Stimulated activated CD4-positive, alpha-beta T cell treated with anti-CD3 and anti-CD28 coated beads, Interleukin-2, amount 100 ng/mL, for 4 hours (primary cell): Measurements from ENCODE around the gene ANKRD35.
"Not testable (repeated sequence)": the region's sequence is repeated elsewhere in the genome, so short reads cannot be mapped to it uniquely, and the experiment has no call there.

Experiments used
- DNase-seq: peaks from one replicate; pipeline ENCODE4 v3.0.0-alpha.2; 2020; ENCODE audit warnings: low read depth

Gene ANKRD35

DNA sequence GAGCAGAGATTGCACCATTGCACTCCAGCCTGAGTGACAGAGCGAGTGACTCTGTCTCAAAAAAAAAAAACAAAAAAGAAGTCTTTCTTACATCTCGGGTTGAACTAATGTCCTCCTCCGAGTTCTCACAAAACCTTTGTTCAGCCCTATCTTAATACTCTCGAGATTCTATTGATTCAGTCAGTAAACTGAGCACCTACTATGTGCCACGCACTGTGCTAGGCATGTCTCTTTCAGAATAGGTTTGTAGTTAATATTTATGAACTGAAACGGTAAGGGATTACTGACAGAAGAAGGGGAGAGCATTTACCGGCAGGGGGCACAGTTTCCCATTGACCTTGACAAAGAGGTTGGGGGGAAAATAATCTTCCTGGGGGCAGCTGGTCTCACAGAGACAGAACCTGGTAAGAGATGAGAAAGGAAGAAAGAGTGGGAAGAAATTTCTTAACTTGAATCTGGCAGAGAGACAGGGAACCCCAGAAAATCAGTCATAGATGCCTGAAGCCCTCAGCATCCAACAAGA, 30.2 kb downstream of the ANKRD35 start:
- no peak for DNase-seq

DNA sequence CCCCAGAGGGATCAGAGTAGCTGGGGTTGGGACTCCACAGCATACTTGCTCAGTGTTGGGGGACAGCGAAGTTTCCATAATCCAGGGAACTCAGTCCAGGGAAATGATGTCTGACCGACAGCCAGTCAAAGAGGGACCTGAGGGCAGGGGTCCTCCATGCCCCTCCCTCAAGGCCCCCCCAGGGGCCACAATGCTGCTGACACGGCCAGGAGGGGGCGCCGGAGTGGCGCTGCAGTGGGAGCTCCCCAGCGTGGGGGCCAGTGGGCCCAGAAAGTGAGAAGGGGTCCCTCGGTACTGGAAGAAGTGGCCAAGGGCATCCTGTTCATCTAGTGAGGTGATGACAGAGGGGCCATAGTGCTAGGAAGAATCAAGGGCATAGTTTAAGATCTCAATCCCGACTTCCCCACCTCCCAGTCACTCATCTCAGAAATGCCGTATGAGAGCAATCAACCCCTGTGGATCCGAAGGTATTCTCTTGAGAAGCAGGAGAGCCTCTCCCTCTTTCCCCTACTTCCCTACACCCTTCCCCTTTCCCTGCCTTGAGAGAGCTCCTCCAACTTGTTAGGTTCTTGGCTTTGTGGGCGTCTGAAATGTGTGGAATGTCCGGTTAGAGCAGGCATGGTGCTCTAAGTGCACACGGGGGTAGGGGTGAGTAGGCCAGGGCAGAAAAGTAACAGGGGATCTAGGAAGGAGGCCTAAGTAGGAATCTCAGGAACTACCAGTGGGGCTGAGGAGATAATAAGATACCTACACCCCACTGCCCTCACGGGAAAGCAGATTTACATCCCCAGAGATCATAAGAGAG, 36.1 kb downstream of the ANKRD35 start:
- DNase-seq, result no peak

DNA sequence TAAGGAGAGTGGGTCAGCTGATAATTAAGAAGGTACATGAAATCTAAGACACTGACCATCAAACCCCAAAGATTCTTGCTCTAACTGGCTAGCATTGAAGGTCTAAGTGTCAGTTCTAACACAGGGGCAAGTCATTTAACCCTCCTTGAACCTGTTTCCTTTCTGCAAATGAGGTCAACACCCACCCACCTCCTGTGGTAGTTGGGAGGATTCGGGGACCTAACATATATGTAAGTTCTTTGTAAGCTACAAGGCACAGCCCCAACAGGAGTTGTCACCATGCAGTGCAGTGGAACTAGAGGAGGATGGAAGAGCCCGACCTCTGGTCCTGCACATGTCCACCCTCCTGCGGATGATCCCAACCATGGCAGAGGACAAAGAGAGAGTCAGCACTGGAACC, 37.8 kb downstream of the ANKRD35 start:
- DNase-seq, result no peak

DNA sequence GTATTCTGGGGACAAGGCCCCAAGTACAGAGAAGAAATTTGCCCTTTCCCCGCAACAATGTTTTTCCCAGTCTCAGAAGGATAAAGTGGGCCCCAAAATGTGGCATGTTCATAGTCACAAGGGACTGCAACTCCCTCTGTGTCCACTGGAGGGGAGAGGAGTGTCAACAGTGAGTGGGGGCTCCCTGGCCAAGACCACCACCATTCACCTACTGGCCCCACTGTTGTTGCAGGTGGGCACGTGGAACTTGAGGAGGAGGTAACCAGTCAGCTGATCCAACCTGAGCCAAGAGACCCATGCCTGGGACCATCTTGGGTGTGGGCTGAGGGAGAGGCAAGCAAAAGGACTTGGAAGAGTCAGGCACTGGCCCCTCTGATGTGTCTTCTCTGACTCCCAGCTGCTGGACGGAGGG, 39.5 kb downstream of the ANKRD35 start:
- no peak for DNase-seq

DNA sequence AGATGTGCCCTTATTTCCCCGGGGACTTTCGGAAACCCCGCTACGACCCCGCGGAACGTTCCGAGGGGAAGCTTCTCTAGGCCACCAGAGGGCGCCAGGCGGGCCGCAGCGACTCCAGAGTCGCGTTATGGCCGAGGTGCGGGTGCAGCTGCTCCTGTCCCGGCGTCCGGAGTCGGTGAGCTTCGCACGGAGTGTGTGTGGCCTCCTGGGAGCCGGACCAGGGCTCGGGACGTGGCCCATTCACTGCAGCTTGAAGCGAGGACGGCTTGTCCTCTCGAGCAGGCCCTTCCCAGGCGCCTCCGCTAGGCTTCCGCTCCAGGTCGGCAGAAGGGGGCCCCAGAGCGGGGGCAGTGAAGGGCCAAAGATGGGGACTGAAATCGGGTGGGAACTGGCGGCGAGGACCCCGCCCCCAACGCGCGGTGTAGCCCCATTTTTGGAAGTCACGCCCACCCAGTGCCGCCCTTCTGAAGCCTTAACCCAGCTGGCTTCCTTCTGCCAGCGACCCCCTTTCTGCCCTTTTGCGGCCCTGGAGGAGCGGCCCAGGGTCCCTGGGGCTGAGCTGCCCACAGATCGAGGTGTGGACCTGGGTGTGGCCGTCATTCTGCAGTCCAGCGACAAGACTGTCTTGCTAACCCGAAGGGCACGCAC, 40.0 kb downstream of the ANKRD35 start, which contains the start of gene NUDT17:
NUDT17 (plus strand) TSS at position 117 of the 648 bp plus-strand sequence; CDS start at position 128, 11 bp downstream.
- DNase-seq, result peak; percentile 62

DNA sequence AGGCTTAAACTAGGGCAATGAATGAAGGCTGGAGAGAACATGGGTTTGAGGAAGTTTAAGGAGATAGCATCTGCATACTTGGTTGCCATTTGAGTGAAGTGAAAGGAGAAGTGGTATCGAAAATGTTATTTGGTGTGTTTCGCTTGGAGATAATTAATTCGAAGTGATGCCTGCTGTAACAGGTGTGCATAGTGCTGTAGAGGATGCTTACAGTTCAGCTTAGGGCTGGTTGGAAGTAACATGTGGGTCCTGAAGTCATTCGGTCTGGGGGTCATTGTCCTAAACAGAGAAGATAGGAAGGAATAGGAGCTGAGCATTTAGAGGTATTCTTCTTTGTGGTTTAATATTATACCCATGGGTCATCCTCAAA, 40.5 kb downstream of the ANKRD35 start:
- DNase-seq, result no peak

DNA sequence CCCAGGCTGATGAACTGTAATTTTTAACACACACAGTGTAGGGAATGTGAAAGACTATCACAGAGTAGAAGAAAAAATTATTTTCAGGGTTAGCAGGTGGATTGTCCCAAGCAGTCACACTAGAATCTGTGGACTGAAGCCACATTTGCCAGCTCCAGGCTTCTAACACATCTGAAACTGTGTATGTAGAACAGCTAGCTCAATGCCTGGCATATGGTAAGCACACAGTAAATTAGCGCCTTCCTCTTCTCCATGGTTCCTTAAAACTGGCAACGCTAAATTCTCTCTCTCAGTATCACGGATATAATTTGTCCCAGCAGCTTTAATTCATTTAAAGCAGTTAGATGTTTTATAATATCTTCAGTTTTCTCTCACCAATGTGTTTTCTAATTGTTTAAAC, 42.6 kb downstream of the ANKRD35 start:
- DNase-seq, result no peak

DNA sequence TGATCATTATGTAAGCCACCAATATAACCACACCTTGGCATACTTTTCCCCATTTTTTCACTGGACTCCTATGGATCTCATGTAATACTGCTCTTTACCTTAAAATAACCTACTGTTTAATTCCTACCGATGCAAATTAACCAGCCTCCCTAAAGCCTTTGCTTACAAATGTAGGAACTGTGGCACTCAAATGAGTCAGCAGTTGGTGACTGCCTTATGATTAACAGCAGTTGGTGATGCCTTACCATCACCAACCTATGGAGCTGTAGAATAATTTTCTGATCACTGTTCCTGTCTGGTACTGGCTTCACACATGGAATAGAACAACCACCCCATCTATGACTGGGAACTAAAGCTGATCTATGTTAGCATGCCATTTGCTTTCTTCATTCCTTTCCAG, 48.0 kb downstream of the ANKRD35 start:
- DNase-seq, result no peak

DNA sequence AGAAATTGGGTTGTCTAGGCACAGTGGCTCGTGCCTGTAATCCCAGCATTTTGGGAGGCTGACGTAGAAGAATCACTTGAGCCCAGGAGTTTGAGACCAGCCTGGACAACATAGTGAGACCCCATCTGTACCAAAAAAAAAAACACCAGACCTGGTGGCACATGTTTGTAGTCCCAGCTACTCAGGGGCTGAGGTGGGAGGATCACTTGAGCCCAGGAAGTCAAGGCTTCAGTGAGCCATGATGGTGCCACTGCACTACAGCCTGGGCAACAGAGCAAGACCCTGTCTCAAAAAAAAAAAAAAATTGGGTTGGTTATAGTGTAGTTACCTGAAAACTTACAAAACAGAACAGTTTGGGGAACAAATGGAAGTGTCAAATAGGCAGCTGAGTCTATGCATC, 54.9 kb downstream of the ANKRD35 start:
- not testable (repeated sequence) for DNase-seq

DNA sequence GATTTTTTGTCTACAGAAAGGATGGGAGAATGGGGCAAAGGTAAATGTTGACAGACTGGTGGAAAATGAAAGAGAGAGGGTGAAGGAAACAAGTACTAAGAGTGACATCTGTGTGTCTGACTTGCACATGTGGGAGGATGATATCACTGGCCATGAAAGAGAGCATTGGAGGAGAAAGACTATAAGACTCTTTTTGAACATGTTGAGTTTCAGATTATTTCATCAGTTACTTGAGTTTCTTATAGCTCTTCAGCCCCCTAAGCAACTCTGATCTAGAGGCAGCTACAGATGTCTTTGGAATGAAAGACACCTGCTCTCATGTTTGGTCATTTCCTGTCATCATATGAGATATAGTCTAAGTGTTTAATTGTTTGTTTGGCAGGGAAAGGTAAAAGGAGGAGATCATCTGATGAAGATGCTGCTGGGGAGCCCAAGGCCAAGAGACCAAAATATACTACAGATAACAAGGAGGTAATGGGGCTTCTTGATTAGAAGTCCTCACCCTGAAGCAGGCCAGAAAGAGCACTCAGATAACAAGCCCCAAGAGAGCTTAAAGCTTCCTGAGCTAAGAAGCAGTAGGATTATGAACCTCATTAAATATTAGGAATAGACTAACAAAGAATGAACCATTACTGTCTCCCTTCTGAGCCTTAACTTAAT, 57.2 kb downstream of the ANKRD35 start:
- no peak for DNase-seq

DNA sequence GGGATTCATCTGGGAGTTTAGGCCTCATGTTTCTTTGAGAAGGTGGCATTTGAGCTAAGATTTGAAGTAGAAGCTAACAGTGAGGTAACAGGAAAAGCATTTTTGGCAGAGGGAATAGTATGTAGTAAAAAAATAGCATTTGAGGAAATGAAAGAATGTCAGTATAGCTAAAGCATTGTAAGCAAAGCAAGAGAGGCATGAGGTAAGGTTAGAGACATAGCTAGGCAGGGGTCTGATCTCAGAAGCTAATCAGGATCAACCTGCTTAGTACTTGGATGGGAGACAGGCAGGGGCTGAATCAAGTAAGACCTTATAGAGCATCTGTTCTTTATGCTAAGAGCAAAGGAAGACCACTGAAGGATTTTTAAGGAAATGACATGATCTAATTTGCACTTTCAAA, 57.7 kb downstream of the ANKRD35 start:
- no peak for DNase-seq

DNA sequence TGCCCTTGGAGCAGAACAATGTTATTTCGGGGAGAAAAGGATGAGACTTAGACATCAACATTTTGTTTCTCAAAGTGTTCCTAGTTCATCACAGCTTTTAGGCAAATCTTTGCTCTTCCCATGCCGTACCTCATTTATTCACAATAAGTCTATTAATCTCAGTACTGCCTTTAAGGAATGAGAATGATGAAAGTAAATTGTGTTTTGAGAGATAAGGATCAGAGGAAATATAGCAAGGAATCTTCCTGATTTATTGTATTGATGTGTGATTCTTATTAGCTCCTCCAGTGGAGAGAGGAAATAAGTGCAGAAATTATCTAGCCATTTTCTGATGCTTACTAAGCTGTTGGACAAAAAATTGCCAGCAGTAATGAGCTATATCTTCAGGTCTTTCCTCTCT, 59.6 kb downstream of the ANKRD35 start:
- DNase-seq, result no peak

DNA sequence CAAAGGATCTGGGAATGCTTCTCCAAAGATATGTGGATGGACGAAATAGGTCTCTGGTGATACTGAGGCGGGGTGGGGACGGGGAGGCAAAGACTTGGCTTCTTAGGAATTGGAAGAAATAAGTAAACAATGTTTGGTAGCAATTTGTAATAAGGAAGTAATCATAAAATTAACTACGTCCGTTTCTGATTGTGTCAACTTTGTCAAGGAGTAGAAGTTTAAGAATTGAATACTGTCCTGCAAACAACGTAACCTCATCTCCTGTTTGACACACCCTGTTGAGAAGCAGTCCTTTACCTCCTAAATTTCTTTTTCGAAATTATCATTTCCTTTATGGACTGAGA, 61.2 kb downstream of the ANKRD35 start:
- no peak for DNase-seq

DNA sequence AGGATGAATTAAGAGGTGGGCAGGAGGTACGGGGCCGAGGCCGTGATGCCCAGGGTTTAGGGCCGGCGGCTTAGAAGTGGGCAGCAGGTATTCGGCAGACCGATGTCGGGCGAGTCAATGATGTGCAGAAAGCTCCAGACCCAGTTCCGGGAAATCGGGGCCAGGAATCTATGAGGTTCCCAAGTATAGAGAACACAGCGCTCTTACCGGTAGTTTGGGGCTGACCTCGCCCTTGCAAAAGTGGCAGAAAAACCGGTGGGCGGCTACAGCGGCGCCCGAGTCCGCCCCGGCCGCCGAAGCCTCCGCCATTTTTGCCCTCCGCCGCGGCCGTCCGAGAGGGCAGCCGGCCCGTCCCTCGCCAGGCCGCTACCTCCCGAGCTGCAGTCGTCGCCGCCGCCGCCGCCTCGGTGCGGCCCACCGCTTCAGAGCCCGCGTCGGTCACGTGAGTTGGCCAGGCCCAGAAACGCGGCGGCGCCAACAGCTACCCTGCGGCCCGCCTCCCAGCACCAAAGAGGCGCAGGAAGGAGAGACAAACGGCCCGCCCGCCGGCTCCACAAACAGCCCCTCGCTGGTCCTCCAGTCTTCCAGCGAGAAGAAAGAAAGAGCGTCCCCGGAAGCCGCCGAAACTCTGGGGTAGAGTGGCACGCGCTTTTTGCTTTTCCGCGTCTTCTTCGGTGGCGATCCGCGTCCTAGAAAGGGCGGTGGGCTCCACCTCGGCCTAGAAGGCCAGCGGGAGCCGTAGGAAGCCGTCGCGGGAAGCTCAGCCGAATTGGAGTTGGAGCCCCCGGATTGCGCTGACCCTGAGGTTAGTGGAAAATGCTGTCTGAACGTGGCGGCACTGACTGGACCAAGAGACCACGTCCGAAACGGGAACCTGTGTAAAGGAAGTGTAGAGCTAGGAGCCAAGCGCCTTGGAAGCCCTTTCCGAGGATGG, 61.8 kb downstream of the ANKRD35 start, which contains the start of the genes POLR3C and RNF115:
POLR3C (plus strand) TSS at position 636 of the 934 bp plus-strand sequence. CDS start 1,577 bp downstream, outside the sequence.
RNF115 (minus strand) TSS at position 531 of the 934 bp plus-strand sequence; CDS start at position 309, 222 bp downstream.
- peak; percentile 77 for DNase-seq

DNA sequence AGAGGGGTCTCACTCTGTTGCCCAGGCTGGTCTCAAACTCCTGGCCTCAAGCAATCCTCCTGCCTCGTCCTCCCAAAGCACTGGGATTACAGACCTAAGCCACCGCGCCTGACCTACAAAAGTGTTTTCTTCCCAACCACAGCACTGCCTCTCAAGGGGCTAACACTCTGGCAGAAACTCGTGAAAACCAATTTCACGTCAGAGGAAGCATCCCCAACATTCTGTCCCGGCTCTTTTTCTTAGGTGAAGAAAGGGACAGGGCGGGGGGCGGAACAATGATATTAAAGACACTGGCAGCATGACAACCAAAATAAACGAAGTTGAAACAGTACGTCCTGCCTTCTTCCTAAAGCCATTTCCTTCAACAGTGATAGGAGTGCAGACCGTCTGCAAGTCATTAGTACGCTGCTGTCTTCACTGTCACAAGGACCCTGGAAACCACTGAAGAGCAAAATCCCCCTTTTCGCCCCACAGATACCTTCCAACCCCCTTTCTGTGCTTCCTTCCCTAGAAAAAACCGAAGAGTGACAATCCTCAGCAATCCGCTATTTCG, 62.8 kb downstream of the ANKRD35 start:
- not testable (repeated sequence) for DNase-seq

DNA sequence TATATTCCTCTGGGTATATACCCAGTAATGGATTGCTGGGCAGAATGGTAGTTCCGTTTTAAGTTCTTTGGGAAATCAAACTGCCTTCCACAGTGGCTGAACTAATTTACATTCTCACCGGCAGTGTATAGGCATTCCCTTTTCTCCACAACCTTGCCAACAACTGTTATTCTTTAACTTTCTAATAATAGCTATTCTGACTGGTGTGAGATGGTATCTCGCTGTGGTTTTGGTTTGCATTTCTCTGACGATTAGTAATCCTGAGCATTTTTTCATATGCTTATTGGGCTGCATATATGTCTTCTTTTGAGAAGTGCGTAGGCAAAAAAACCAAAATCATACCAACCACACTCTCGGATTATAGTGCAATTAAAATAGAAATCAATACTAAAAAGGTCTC, 67.6 kb downstream of the ANKRD35 start:
- DNase-seq, result not testable (repeated sequence)
